HG03139 (cell line): Measurements from ENCODE around the gene EPN1.
"Not testable (repeated sequence)": the region's sequence is repeated elsewhere in the genome, so short reads cannot be mapped to it uniquely, and the experiment has no call there.

ENCODE experiments used
- ATAC-seq: cut with Tn5 transposase; IDR thresholded peaks from one replicate; pipeline ENCODE4 v1.9.1; 2021; ENCODE audit not compliant: unreplicated experiment

EPN1 gene

DNA sequence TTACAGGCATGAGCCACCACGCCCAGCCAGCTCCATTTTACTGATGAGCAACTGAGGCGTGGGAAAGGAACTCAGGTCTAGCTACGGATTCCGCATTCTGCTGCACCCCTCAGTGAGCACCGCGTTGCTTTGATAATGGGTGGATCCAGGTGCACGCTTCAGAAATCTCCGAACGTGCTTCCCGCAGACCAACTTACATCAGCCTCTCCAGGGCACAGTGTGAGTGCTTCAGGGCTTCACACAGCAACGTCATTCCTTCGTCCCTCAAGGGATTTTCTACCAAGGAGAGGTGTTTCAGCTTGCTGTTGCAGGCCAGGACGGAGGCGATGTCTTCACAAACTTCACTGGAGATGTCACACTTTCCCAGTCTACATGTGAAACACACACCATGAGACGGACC, 41.5 kb downstream of the EPN1 start:
- ATAC-seq = no peak

- no peak for ATAC-seq
Measured at GRCh38 chr19:55717251-55717650, 42.2 kb downstream of the EPN1 start.

- not testable (repeated sequence) for ATAC-seq
Measured at GRCh38 chr19:55717879-55718711, 43.1 kb downstream of the EPN1 start.

- no peak for ATAC-seq
Measured at GRCh38 chr19:55720214-55720746, 45.3 kb downstream of the EPN1 start.

- no peak for ATAC-seq
Measured at GRCh38 chr19:55720801-55721200, 45.8 kb downstream of the EPN1 start.

DNA sequence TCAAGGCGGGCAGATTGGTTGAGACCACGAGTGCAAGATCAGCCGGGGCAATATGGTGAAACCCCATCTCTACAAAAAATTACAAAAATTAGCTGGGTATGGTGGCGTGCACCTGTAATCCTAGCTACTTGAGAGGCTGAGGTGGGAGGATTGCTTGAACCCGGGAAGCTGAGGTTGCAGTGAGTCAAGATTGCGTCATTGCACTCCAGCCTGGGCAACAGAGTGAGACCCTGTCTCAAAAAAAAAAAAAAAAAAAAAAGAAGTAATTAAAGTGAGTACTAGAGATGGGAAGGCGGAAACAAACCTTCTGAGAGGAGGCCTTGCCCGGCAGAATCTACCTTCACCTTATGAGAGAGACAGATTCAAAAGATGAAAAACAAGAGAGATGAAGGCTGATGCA, 48.5 kb downstream of the EPN1 start:
- ATAC-seq = no peak

DNA sequence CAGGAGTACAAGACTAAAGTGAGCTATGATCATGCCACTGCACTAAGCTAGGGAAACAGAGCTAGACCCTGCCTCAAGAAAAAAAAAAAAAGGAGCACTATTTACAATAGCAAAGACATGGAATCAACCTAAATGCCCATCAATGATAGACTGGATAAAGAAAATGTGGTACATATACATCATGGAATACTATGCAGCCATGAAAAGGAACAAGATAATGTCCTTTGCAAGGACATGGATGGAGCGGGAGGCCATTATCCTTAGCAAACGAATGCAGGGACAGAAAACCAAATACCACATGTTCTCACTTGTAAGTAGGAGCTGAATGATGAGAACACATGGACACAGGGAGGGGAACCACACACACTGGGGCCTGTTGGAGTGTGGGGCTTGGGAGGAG, 55.4 kb downstream of the EPN1 start:
- ATAC-seq = not testable (repeated sequence)

GRCh38 chr19:55738302-55738701, 63.3 kb downstream of the EPN1 start, which contains the start of gene NLRP9:
NLRP9 (minus strand) TSS chr19:55738402; CDS start chr19:55738374, 28 bp downstream.
- no peak for ATAC-seq

DNA sequence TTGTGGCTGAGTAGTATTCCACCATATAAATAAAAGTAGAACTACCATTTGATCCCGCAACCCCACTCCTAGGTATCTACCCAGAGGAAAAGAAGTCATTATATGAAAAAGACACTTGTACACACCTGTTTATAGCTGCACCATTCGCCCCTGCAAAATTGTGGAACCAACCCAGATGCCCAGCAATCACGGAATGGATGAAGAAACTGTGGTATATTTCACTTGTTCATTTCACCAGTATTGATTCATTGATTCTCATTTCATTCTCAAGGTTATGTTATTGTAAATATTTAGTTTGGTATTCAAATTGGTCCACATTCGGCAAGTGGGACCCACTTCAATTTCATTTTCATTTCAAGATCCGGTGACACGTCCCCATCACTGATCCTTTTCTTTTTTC, 75.7 kb downstream of the EPN1 start:
- no peak for ATAC-seq

DNA sequence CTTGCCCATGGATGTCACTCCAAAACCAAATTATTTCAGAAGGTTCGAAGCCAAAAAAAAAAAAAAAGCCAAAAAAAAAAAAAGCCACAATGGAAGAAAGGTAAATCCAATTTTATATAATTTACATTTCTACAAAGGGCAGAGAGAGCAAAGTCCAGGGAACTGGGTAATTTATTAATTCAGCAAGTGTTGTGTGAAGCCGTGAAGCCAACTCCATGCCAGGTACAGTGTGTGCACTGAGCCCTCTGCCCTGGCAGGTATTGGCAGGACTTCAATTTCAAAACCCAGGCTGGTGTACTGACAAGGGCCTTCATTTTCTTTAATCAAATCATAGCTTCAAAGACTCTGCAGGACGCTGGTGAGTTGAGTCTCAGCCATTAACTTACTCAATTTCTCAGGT, 78.4 kb downstream of the EPN1 start:
- no peak for ATAC-seq

DNA sequence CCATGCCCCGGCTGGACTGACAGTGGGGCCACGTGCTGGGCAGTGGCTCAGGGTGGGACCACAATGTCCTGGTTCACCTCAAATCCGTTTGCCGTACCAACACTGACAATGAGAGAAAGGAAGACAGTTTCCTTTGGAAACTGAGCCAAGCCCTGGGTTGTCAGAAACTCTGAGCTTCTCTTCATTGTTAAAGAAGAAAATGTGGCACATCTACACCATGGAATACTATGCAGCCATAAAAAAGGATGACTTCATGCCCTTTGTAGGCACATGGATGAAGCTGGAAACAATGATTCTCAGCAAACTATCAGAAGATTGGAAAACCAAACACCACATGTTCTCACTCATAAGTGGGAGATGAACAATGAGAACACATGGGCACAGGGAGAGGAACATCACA, 81.8 kb downstream of the EPN1 start:
- ATAC-seq = not testable (repeated sequence)

GRCh38 chr19:55758797-55759196, 83.8 kb downstream of the EPN1 start, which contains the start of gene RFPL4A:
RFPL4A (plus strand) TSS chr19:55759097; CDS start chr19:55761801, 2,704 bp downstream.
- ATAC-seq = not testable (repeated sequence)
